SW 1271 (cell line): ENCODE measurements around the gene GPR139.

Experiments
- DNase-seq, 2 experiments: peaks; one replicate each; lab custom pipeline; 2025; lab: John Stamatoyannopoulos, UW

GPR139 gene

DNA sequence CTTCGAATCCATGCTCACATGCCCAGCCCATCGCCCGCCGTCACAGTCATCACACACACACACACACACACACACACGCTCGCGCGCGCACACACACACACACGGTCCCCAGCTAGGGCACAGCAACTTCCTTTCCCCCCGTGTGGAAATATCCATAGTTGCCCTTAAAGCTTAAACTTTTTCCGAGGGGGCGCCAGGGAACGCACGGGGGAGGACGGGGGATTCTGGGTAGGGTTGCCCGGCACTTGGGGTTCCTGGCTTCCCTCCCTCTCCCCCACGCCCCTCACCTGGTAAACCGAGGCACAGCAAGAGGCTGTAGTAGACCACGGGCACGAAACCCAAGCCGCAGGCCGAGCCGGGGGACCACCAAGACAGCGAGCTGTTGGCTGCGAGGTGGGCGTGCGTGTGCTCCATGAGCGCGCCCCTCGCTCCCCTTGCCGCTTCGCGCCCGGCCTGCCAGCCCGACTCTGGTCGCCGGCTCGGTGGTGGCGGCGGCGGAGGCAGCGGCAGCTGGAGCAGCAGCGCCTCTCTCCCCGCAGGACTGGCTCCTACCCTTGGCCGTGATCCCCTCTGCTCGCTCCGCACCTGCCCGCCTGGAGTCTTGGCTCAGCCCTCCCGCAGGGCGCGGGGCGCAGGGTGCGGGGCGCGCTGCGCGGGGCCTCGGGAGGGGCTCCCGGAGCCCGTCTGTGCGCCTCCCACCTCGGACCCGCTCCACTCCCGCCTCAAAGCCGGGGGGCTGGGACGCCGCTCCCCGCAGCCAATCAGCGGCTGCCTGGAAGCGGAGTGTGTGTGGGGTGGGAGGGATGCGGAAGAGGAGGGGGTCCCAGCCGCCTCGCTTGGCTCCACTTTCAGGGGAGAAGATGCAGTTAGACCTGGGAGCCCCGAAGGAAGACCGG lies at the start of gene GPR139:
TSS of gene GPR139 (minus strand) at position 688 of the 896 bp plus-strand sequence. CDS start at position 414, 274 bp downstream.
- DNase-seq, result no peak

DNA sequence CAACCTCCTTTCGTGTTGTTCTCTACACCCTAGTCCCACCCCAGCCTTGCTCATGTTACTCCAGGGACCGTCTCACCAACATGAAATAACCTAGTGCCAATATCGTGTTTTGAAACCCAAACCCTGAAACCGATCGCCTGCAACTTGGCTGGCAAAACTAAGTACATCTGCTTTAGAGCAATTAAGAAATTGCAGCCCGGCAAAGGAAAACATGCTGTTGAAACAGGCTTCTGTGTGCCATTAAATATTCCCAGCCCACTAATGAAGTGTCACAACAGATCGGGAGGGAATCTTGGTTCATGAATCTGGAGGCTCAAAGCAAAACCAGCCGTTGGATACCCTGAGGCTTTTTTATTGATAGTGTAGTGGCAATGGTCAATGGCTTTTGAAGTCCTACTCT lies 48.3 kb upstream of the GPR139 start:
- DNase-seq, result no peak

DNA sequence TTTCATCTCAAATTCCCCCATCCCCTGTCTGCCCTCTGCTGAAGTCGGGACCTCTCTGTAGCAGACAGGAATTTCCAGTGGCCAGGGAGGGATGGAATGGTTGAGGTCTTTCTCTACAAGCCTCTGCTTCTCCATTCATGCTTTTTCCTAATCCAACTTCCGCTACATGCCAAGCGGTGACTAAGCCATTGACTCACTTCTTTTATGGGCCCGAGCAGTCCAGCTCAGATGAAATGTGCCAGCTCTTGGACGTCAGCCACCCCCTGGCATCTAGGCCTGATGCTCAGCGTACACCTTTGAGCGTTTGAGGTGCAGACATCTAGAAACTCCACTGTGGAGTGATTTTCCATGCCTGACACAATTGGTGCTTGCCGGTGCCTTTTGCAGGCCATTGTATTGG lies 40.7 kb upstream of the GPR139 start:
- peak; percentile 20 to 70 for DNase-seq

DNA sequence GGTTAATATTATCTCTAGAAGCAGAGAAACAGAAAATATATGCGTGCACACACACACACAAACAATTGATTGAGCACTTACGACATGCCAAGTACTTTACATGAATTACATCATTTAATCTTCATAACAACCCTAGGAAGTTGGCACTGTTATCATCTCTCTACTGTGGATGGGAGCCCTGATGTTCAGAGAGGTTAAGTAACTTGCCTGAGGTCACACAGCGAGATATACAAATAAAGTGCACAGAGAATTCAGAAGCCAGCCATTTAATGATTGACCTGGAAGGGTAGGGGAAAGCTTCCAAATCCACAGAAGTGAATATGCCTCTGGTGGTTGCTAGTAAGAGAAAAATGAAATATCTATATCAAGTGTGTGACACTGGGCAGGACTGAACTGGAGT lies 37.5 kb upstream of the GPR139 start:
- DNase-seq, result no peak

DNA sequence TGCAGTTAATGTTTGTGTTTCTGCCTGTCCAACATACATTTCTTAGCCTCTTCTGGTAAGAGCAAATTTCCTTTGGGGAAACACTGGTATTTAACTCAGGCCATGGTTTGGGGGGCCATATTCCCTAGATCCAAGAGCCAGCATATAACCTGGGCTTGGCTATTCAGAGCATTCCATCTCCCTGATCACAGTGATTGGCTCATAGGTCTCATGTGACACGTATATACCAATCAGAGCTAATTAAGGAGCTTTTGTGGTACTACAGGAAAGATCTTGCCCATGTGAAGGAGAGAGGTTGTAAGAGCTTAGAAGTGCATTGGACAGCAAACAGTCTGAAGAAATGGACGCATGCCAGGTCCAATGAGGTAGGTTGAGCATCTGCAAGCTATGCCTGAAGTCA lies 33.4 kb upstream of the GPR139 start:
- DNase-seq, result no peak

DNA sequence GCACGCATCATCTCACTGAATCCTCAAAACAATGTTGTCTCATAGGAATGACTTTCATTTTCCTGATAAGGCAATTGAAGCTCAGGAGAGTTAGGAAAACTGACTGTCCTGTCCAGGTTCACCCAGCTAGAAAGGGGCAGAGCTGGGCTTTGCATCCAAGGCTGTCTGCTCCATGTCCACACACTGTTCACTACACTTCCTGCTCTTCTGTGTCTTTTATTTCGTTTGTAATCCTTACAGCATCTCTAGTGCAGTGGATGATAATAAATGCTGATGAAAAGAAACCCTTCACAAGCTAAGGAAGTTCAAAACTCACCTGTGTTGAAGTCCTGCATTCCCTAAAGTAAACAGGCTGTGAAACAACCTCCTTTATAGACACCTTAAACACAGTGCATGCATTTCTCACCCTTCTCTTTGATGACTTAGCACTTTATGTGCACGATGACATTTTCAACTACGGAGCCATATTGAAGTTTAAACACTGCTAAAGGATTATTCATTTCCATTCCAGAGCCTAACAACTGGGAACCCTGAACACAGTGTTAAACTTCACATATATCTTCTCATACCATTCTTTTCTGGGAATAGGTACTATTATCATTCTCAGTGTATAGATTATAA lies 31.0 kb upstream of the GPR139 start:
- no peak for DNase-seq

DNA sequence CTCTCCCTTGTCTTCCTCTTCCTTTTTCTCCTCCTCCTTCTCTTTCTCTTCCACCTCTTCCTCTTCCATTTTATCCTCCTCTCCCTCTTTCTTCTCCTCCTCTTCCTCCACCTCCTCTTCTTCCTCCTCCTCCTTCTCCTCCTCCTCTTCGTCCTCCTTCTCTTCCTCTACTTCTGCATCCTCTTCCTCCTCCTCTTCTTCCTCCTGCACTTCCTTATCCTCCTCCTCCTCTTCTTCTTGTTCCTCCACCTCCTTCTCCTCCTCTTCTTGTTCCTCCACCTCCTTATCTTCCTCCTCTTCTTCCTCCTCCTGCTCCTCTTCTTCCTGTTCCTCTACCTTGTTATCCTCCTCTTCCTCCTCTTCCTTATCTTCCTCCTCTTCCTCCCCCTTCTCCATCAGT lies 28.8 kb upstream of the GPR139 start:
- DNase-seq, result no peak

DNA sequence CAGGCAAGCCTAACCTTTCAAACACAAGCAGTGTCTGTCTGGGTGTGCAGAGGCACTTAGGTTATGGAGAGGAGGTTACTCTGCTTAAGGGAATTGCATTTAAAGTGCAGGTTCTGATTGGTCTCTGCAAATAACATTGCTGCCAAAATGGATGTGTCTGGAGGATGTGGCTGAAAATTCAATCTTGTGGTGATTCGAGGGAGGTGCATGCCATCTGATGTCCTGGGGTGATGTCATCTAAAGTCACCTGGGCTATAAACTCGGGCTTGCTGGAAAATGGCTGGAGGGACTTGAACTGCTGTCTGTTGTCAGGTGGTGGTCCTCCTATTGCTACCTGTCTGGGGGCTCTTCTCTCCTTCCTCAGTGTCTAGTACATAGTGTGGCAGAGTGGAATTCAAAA lies 28.3 kb upstream of the GPR139 start:
- DNase-seq, result no peak

DNA sequence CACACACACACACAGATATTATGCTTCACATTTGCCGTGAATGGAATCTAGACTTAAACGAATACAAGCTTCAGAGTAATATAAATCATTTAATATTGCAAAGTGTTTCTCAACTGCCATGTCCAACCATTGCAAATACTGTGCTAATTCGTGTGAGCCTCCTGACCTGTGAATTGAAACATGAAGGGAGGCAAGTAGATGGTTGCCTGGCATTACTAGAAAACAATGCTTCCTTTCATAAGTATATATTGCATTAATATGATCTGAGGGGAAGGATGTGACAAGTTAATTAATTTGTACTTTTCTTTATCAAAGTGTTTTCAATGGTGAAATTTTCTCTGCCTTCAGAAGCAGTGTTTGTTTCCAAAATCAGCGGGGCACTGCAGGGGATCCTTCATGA lies 25.7 kb upstream of the GPR139 start:
- DNase-seq, result no peak

DNA sequence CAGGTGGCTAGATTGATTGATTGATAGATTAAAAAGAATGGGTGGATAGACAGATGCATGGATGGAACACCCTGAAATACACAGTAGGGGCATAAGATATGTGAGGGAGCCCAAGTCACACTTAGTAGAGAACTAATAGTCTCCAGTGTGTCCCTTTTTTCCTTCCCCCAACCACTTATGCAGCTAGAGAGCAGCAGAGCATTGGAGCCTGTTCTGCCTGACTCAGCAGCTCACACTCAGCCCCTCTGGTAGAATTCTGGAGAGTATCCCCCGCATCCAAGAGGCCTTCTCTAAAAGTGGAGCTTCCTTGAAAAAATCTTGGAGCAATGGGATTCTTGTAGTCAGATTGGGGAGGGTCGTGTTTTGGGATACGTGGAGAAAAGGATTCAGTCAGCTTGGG lies 20.5 kb upstream of the GPR139 start:
- DNase-seq, result no peak

DNA sequence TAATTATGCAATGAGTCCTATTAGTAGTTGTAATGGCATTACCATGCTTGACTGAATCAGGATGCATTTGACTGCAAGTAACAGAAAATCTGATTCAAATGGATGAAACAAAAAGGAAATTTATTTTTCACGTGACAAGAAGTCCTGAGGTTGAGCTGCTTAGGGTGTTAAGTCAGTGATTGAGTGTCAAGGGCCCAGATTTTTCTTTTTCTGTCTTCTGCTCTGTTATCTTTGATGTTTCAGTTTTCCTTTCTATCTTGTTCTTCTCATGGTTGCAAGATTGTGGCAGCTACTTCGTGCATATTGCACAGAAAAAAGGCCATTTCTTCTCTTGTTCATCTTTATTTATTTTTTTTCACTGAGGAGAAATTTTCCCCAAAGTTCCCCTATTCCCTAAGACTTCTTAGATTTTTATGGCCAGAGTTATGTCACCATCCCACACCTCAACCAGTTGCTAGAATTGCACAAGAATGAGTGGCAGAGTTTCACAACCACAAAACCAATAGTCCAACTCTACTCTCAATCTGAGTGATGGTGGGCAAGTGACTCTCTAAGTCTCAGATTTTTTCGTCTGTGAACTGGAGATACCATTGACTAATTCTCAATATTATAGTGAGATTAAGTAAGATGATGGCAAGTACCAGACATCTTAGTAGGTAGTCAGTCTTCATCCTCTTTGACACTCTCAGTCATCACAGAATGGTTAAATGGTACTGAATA lies 15.7 kb upstream of the GPR139 start:
- no peak for DNase-seq

DNA sequence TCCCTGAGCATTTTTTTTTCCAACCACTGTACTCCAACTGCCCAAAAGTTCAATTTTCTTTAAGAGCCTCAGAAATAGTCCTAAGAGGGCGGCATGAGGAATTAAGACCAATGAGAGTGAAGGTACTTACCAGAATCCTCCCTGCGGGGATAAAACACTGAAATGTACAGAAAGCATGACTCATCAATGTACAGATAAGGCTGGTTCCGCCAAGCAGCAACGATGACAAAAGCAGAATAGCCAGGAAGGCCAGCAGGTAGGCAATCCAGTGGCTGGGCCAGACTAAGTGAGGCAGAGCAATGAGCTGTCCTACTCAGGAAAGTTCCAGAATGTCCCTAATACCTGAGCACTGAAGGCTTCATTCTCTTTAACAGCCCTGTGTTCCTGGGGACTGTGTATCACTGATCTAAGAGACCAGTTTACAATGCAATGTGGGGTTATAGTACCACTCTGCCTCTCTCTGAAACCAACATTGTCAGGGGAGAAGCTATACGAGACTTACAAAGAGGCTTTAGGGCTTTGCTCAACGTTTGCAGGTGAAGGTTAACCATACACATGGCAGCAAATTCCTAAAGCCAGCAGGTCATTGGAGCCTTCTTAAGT lies 11.0 kb upstream of the GPR139 start:
- DNase-seq, result no peak

DNA sequence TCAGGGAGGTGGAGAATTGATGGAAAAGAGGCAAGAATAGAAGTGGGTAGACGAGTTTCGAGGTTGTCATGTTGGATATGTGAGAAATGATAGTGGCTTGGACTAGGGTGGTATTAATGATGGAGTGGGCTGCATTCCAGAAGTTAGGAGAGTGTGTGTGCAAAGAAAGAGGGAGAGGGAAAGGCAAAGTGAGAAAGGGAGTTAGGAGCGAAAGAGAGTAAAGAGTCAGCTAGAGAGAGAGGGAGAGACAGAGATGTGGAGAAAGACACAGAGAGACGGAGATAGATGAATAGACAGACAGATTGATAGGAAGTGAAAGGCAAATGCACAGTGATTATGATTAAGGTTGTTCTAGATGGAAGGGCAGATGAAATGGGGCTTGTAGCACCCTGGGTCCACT lies 5.4 kb upstream of the GPR139 start:
- DNase-seq, result no peak

DNA sequence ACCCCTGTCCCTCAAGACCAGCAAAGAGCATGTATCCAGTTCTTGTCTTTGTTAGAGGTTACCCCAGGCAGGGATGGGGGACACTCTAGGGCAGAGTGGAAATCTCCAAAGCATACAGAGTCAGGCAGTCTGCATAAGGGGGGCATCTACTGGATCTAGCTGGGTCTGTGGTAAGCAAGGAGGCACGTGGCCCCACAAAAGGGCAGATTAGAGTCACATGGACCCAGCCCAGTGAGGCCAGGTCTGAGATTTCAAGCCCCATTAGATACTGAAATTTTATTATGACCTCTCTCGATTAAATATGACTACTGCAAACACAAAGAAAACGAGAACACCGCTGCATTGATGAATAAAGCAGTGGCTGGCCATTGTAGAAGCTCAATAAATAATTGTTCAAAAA lies 1.6 kb upstream of the GPR139 start:
- DNase-seq, result no peak

DNA sequence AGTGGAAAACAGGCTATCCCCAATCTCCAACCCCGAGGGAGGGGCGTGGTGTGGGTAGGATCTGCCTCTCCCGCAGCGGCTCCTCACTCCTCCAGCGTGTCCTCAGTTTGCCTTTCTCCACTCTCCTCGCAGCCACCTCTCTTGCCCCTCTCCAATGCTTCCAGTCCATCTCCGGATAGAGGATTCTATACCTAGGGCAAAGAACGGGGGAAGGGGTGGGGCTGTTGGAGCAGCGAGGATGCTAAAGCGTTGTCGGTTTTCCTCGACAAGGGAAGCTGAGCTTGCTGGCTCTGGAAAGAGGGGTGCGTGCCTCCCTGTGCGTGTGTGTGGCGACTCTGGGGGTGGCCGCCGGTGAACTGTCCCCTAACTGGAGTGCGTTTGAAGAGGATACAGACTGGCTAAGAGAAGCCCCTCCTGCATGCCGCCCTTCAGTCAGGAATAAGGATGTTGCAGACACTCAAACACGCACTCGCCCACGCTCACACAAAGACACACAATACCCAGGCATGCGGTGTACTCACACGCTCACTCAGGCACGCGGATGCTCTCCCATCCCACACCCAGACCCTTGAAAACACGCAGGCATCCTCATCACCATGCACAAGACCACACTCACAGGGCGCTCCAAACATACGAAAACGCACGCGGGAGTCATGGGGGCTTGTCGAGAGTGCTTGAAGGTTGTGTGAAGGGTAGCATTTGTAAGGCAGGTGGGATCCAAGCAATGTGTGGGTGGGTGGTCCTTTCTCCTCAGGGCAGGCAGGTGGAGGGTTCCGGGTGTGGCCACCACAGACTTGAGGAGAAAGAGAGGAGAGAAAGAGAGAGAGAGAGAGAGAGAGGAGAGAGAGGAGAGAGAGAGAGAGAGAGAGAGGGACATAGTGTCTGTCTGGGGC lies 655 bp upstream of the GPR139 start:
- no peak for DNase-seq

DNA sequence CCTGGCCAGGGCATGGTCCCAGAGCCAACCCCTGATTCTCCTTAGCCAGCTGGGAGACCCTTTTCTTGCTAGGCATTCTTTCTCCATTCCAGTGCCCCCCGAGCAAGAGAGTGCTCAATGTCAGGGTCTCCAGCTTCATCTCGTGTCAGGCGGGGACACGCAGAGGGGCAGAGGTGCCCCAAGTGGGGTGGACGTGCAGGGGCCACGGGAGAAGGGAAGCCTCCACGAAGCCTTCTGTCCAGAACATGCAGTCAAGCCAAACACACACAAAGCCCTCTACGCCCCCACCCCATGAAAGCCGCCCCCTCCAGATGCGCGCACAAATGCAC lies 852 bp downstream of the GPR139 start:
- no peak for DNase-seq

DNA sequence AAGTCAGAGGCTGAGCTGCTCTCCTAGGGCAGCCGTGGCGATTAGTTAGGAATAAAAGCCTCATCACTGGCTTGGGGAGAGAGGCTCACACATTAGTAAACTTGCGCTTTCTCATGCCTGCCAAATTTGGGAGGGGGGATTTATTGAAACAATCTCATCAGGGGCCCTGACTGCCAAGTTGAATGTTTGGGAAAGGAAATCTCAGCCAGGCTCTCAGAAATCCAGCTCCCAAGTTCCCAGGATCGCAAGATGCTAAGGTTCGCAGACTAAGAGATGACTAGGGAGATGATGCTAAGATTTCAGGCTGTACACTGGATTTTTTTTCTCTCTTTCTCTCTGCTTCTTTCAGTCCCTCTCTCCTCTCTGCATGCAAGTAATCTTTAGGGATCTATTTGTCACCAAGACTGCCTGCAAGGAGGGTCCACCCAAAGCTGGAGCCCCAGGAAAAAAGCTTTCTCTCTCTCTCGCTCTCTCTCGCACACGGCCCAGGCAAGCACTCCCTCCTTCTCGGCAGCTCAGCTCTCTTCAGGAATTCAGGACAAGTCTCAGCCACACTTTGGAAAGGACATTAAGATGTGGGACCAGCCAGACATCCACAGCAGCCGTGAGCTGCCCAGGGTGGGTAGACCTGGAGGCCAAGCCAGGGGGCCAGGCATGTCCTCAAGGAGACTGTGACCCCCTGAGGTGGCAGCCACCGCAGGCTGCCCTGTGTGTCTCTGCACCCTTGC lies 1.4 kb downstream of the GPR139 start:
- no peak for DNase-seq

DNA sequence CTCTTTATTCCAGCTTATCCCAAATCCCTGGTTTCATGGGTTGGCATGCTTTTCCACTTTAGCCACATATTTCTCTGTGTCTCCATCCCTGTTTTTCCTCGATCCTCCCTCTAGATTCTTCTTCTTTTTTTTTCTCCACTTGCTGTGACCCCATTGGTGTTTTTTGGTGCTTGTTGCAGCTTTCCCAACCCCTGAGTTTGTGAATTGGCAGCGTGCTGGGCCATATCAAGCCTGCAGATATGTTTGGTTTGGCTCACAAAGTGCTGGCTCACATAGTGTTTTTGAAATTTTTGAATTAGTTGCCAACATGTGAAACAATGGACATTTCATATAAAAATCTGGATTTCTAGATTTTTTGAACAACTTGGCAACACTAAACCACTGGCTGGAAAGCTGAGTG lies 8.8 kb downstream of the GPR139 start:
- DNase-seq, result no peak

DNA sequence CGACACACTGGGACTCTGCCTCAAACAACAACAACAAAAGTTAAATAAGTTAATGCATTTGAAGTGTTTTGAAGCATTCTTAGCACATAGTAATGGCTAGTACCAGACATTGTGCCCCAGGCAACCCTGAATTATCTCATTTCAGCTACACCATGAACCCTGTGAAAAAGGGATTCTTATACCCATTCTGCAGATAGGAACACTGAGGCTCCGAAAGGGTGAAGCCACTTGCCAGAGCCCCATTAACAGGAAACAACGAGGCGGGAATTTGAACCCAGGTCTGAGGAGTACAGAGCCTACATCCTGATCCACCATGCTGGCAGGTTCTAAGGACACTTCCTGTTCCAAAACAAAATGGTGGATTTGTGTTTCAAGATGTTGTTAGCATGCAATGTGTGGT lies 9.2 kb downstream of the GPR139 start:
- DNase-seq, result no peak

DNA sequence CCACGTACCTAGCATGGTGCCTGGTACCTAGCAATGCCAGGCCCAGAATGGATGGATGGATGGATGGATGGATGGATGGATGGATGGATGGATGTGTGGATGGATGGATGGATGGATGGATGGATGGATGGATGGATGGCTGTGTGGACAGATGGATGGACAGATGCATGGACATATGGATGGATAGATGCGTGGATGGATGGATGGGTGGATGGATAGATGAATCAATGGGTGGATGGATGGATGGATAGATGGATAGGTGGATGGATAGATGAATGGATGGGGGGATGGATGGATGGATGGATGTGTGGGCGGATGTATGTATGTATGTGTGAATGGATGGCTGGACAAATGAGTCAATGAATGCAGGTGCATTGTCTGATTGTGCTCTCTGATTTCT lies 12.6 kb downstream of the GPR139 start:
- DNase-seq, result no peak

DNA sequence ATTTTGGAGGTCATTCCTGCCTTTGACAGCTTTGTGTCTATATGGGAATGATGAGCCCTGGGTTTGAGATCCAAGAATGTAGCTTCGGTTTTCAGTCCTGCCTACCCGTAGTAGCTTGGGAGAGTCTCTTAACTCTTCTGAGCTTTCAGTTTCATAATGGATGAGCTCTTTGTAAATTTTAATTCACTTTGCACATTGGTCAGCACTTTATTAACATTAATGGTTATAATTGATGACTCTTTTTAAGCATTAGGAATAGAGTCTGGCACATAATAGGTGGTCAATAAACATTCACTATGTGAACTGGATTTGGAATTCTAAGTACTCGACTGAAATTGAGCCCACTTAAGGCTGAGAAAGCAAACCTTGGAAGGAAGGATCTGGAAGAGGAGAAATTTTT lies 17.3 kb downstream of the GPR139 start:
- no peak for DNase-seq
